HG03196 (cell line): Measurements from ENCODE around the gene AK3.
A peak's percentile ranks its signal among the peaks of the same experiment; 100 is the strongest.
"Not testable (repeated sequence)": the region's sequence is repeated elsewhere in the genome, so short reads cannot be mapped to it uniquely, and the experiment has no call there.

Source experiments
- ATAC-seq: cut with Tn5 transposase; IDR thresholded peaks from one replicate; pipeline ENCODE4 v1.9.1; 2021; ENCODE audit not compliant: unreplicated experiment

AK3 gene

GRCh38 chr9:4740638-4741364 lies at the start of gene AK3:
AK3 (minus strand) TSS chr9:4741202; CDS start chr9:4741087, 115 bp downstream.
- peak; percentile 87 for ATAC-seq

- ATAC-seq, result no peak
Measured at GRCh38 chr9:4788703-4789102, 47.7 kb upstream of the AK3 start.

- ATAC-seq, result no peak
Measured at GRCh38 chr9:4787876-4788275, 46.9 kb upstream of the AK3 start.

- no peak for ATAC-seq
Measured at GRCh38 chr9:4786599-4786998, 45.6 kb upstream of the AK3 start.

GRCh38 chr9:4784403-4784802 lies 43.4 kb upstream of the AK3 start:
- ATAC-seq, result no peak

- not testable (repeated sequence) for ATAC-seq
Measured at GRCh38 chr9:4783191-4783590, 42.2 kb upstream of the AK3 start.

GRCh38 chr9:4781408-4781807 lies 40.4 kb upstream of the AK3 start:
- no peak for ATAC-seq

- no peak for ATAC-seq
Measured at GRCh38 chr9:4780651-4781050, 39.6 kb upstream of the AK3 start.

- not testable (repeated sequence) for ATAC-seq
Measured at GRCh38 chr9:4774958-4775357, 34.0 kb upstream of the AK3 start.

GRCh38 chr9:4774209-4774608 lies 33.2 kb upstream of the AK3 start:
- no peak for ATAC-seq

- no peak for ATAC-seq
Measured at GRCh38 chr9:4771788-4772187, 30.8 kb upstream of the AK3 start.

GRCh38 chr9:4769321-4770080 lies 28.5 kb upstream of the AK3 start:
- no peak for ATAC-seq

GRCh38 chr9:4768681-4769080 lies 27.7 kb upstream of the AK3 start:
- no peak for ATAC-seq

- no peak for ATAC-seq
Measured at GRCh38 chr9:4764033-4764432, 23.0 kb upstream of the AK3 start.

GRCh38 chr9:4762886-4763541 lies 22.0 kb upstream of the AK3 start:
- ATAC-seq, result no peak

- ATAC-seq, result peak; percentile 64
Measured at GRCh38 chr9:4762108-4762885, 21.3 kb upstream of the AK3 start.

- no peak for ATAC-seq
Measured at GRCh38 chr9:4760122-4760521, 19.1 kb upstream of the AK3 start.

- no peak for ATAC-seq
Measured at GRCh38 chr9:4756420-4756819, 15.4 kb upstream of the AK3 start.

GRCh38 chr9:4755026-4755609 lies 14.1 kb upstream of the AK3 start:
- ATAC-seq, result no peak

GRCh38 chr9:4754530-4754929 lies 13.5 kb upstream of the AK3 start:
- ATAC-seq, result not testable (repeated sequence)
